C4-2B (cell line): Measurements from ENCODE around the gene EXOSC2.

Source experiments
- H3K27ac ChIP-seq: fragments of 450-650 bp; 2 replicates; pipeline ENCODE4 v1.5.1; 2017
- ZFX ChIP-seq: fragments of 450-650 bp; IDR thresholded peaks from 2 replicates; pipeline ENCODE4 v1.6.1; 2017
- TF ChIP-seq, protein P1 (sequence below): fragments of 450-650 bp; conservative IDR thresholded peaks from 2 replicates; pipeline ENCODE4 v1.5.1; 2017; ENCODE audit warnings: mild to moderate bottlenecking

Gene EXOSC2

DNA sequence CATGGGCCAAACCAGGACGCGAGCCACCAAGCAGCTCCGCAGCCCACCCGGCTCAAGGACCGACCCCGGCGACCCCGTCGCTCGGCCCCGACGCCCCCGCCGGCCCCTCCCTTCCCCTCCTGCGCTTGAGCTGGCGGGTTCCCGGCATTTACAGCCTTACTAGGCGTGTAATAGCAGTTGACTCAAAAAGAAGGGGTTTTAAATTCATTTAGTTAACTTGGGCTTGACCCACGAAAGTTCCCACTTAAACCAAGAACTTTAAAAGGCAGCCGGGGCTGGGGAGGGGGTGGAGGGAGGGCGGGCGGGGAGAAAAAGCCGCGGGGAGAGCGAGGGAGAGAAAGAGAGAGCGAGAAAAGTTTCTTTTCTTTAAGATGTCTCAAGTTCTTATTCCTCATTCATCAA is 28.6 kb upstream of the EXOSC2 start:
- H3K27ac ChIP-seq = no peak overlapping the region
- TF ChIP-seq, protein P1, sequence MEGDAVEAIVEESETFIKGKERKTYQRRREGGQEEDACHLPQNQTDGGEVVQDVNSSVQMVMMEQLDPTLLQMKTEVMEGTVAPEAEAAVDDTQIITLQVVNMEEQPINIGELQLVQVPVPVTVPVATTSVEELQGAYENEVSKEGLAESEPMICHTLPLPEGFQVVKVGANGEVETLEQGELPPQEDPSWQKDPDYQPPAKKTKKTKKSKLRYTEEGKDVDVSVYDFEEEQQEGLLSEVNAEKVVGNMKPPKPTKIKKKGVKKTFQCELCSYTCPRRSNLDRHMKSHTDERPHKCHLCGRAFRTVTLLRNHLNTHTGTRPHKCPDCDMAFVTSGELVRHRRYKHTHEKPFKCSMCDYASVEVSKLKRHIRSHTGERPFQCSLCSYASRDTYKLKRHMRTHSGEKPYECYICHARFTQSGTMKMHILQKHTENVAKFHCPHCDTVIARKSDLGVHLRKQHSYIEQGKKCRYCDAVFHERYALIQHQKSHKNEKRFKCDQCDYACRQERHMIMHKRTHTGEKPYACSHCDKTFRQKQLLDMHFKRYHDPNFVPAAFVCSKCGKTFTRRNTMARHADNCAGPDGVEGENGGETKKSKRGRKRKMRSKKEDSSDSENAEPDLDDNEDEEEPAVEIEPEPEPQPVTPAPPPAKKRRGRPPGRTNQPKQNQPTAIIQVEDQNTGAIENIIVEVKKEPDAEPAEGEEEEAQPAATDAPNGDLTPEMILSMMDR = no peak
- no peak for TF ChIP-seq ZFX

DNA sequence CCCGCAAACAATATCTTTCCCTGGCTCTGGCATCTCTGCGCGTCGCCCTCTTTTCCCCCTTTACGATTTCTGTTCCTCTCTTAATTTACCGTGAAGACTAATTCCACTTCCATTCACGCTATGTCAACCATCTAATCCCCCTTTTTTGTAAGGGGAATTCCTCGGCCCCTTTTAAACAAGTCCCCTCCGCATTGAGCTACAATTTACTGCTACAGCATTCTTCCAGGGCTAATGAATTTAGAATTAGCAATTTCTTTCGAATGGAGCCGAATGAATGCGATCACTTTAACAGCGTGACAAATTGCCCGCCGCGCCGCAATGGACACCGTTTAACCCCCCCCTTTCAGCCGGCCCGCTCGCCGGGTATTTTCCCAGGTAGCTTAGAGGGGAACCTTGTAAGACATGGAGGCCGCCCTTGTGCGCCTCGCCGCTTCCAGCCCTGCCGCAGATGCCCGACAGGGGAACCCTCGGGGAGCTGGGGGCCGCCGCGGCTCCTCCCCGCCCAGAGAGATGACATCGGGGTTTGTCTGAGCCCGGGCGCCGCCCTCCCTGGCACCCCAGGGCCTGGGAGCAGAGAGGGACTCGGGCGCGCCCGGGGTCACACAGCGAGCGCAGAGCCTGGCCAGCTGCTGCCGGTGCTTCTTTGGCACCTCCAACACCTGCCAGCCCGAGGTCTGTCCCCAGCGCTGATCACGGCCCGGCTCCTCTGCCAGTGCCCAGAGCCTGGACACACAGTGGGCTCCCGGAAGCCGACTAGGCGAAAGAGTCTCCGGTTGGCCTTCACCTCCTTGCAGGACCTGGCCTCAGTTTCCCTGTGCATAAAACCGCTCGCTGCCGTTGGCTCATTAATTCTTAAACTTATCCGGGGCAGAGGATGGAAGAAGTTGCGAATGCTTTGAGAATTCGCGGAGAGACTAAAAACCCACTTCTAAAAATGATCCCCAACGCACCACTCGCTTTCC is 27.9 kb upstream of the EXOSC2 start:
- TF ChIP-seq ZFX = no peak
- TF ChIP-seq, protein P1 = no peak
- H3K27ac ChIP-seq = no peak overlapping the region

DNA sequence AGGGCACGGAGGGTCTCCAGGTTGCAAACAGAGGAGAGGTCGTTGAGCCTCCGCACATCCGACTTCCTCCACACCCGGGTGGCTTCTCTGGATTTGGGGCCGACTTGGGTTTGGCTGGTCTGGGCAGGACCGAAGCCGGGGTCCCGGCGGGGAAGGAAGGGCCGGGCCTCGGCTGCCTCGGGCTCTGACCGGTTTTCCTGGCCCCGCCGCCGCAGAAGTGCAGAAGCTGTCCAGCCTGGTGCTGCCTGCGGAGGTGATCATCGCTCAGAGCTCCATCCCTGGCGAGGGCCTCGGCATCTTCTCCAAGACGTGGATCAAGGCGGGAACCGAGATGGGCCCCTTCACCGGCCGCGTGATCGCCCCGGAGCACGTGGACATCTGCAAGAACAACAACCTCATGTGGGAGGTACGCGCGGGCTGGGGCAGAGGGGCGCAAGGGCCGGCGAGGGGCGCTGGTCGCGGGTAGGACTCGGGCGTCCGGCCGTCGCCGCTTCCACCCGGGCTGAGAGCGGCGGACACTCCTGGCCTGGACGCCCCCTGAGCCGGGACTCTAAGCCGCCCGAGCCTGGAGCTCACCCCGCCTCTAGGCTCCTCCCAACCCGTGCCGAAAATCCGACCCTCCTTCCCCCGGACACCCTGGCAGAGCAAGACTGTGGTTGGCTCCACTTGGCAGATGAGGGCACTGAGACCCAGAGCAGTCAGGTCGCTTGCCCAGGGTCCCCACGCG is 27.0 kb upstream of the EXOSC2 start:
- TF ChIP-seq, protein P1 = no peak
- no peak for TF ChIP-seq ZFX
- H3K27ac ChIP-seq = no peak overlapping the region

DNA sequence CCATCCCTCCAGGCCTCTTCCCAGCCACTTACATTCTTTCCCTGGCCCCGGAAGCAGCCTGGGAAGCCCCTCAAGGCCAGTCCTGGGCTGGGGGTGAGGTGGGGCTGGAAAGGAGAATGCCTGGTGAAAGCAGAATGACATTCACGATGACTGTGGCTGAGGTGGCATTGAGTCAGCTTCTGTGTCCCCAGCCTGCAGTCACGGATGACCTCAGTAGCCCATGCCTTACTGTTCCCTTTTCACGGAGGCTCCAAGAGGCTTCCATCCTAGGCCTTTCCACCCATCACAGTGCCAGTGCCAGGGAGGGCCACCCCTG is 26.5 kb upstream of the EXOSC2 start:
- TF ChIP-seq, protein P1 = no peak
- no peak for TF ChIP-seq ZFX

DNA sequence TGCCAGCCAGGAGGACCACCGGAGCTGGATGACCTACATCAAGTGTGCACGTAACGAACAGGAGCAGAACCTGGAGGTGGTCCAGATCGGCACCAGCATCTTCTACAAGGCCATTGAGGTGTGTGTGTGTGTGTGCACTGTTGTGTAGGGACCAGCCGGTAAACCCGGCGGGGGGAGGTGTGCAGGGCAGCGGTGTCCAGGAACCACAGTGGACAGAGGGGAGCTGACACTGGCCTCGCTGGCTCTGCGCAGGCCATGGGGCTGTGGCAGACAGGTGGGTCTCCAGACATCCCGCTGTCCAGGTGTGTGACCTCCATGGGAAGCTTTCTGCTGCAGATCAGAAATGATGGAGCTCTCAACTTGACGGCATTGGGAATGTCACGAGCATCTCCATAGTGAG is 25.4 kb upstream of the EXOSC2 start:
- no peak overlapping the region for H3K27ac ChIP-seq
- TF ChIP-seq ZFX = no peak
- TF ChIP-seq, protein P1 = no peak

More for the DNA sequence above, 26.5 kb upstream of the EXOSC2 start:
- H3K27ac ChIP-seq = no peak overlapping the region

DNA sequence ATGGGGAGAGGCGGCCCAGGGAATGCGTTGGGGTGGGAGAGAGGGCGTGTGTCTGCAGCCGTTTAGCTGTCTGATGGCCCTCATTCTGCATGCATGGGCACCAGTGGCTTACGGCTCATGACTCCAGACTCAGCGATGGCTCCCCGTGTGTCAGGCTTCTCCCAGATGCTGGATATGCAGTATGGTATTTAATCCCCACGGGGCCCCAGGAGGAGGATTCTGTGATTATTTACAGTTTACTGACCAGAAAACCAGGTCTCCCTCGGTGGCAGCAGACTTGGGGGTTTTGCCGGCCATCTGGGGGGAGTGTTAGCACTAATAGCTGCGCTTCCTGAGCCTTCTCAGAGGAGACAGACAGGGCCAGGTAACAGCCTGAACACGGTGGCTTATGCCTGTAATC is 24.9 kb upstream of the EXOSC2 start:
- TF ChIP-seq, protein P1 = no peak
- no peak for TF ChIP-seq ZFX

DNA sequence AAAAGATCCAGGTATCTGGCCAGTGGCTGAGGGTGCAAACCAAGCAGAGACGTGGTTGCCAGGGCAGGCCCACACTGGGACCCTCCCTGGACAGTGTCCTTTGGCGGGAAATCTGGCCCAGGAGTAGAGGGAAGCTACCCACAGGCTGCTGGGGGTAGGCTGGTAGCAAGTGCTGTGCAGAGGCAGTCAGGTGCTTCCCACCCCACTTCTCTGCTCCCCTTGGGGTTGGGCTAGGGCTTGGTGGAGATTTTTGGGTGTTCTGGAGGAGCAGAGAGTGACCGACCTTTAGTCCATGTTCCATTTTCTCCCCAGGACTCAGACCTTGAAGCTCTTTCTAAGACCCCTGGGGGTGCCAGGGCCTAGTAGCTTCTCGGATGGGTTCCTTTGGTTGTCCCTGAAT is 23.6 kb upstream of the EXOSC2 start:
- TF ChIP-seq, protein P1 = no peak
- H3K27ac ChIP-seq = no peak overlapping the region

More for the DNA sequence above, 24.9 kb upstream of the EXOSC2 start:
- no peak overlapping the region for H3K27ac ChIP-seq
